Sigmoid colon (tissue), 7 donors: Measurements from ENCODE around the gene OR6N2. TPM values are rescaled to one million over a fixed set of nuclear protein-coding genes. Genes with fewer than 3 reads are reported as not detected.

ENCODE experiments used
- DNase-seq: peaks from one replicate; pipeline ENCODE4 v3.0.0-alpha.2; 2019
- H3K27ac ChIP-seq, 4 donors: fragments of 200-600 bp; sonication (generic); one replicate each; pipeline ENCODE4 v1.5.1; 2016 to 2019; ENCODE audit warnings: mild to moderate bottlenecking in 1 of 4
- H3K27me3 ChIP-seq, 3 donors: fragments of 200-600 bp; sonication (generic); one replicate each; pipeline ENCODE4 v1.5.1; 2019; ENCODE audit warnings: mild to moderate bottlenecking in 1 of 3
- H3K36me3 ChIP-seq, 4 donors: fragments of 200-600 bp; sonication (generic); one replicate each; pipeline ENCODE4 v1.5.1; 2016 to 2019
- H3K4me1 ChIP-seq, 4 donors: fragments of 200-600 bp; sonication (generic); one replicate each; pipeline ENCODE4 v1.5.1; 2017 to 2019
- H3K4me3 ChIP-seq, 4 donors: fragments of 200-600 bp; sonication (generic); one replicate each; pipeline ENCODE4 v1.5.1; 2017 to 2019; ENCODE audit warnings: mild to moderate bottlenecking in 2 of 4, moderate library complexity in 1 of 4
- H3K9me3 ChIP-seq, 4 donors: fragments of 200-600 bp in 3 of 4; sonication (generic) in 3 of 4; one replicate each; pipeline versions ENCODE4 v1.5.1 to v1.6.1; 2013 to 2019
- EP300 ChIP-seq, 4 donors: sonication (generic); formaldehyde crosslinking; IDR thresholded peaks; one replicate each; pipeline ENCODE4 v1.6.1; 2017; ENCODE audit warnings: antibody characterized with exemption in 4 of 4
- POLR2A ChIP-seq, 2 donors: fragments of 450-650 bp; IDR thresholded peaks; one replicate each; pipeline ENCODE4 v1.6.1; 2016; ENCODE audit warnings: antibody characterized with exemption in 2 of 2, mild to moderate bottlenecking in 2 of 2, moderate library complexity in 2 of 2
- POLR2AphosphoS5 ChIP-seq, 4 donors: sonication (generic); formaldehyde crosslinking; IDR thresholded peaks; one replicate each; pipeline ENCODE4 v1.6.1; 2017; ENCODE audit warnings: antibody characterized with exemption in 4 of 4
- WGBS, 2 donors: extraction: QIAGEN DNeasy Blood & Tissue Kit; methylation state at CpG; one replicate each; pipeline ENCODE4 v1.1.7; 2013; 5-methylcytosine and 5-hydroxymethylcytosine counted together
- intact Hi-C: fragments of 100-400 bp; cut with DNase I; formaldehyde crosslinking; loops from one replicate; pipeline ENCODE4 v1.15.1; 2023
- polyA plus RNA-seq, 3 donors: library from polyadenylated mRNA; stranded (reverse); fragments of 200-250 nt; gene quantifications; one replicate each; pipeline ENCODE4 v1.2.3, GENCODE V29; 2013
- total RNA-seq, 4 donors: library from RNA; depleted of rRNA; stranded (reverse); fragments of >200 nt; gene quantifications; one replicate each; pipeline ENCODE4 v1.1.0, GENCODE V29; 2016
- TF ChIP-seq, protein P1 (sequence below), 4 experiments: fragments of 450-650 bp in 3 of 4; fragments of 200-600 bp in 1 of 4; IDR thresholded peaks; one replicate each; pipeline ENCODE4 v1.5.1; 2016 to 2019; ENCODE audit warnings: antibody characterized with exemption in 4 of 4, mild to moderate bottlenecking in 3 of 4, moderate library complexity in 2 of 4
- donor health status: healthy with polysubstance abuse.
- donor health status: Bipolar disorder and iron deficiency.
- donor health status: healthy.

The OR6N2 gene
- total and polyA plus RNA-seq, 7 donors, result not detected

DNA sequence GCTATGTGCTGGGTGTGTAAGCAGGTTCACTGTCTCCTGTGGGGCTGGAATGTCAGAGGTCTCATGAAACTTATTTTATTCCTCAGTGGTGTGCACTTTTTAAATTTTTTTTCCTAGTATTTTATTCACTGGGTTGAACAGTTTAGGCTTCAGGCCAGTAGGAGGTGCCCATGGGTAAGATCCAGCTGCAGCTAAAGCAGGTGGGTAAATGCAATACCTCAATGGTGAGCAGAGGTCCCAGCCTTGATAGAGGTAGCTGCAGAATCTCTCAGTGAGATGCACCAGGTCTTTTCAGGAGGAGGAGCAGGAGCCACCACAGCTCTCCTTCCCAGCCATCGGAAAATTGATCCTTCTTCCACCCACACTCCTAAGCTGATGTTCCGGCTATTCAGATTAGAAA, 12.6 kb upstream of the OR6N2 start:
- Histone ChIP-seq H3K4me1 (no peaks in the 10 kb centered on the region), H3K36me3 (no peaks in the 10 kb centered on the region), H3K27ac (no peak overlapping the region), H3K4me3 (no peak overlapping the region), H3K9me3 (no peaks in the 10 kb centered on the region), H3K27me3 (no peaks in the 10 kb centered on the region)
- WGBS, 2 donors, result 86 to 87% methylated on average over 2 of the region's 2 CpGs
- TF ChIP-seq, protein P1, sequence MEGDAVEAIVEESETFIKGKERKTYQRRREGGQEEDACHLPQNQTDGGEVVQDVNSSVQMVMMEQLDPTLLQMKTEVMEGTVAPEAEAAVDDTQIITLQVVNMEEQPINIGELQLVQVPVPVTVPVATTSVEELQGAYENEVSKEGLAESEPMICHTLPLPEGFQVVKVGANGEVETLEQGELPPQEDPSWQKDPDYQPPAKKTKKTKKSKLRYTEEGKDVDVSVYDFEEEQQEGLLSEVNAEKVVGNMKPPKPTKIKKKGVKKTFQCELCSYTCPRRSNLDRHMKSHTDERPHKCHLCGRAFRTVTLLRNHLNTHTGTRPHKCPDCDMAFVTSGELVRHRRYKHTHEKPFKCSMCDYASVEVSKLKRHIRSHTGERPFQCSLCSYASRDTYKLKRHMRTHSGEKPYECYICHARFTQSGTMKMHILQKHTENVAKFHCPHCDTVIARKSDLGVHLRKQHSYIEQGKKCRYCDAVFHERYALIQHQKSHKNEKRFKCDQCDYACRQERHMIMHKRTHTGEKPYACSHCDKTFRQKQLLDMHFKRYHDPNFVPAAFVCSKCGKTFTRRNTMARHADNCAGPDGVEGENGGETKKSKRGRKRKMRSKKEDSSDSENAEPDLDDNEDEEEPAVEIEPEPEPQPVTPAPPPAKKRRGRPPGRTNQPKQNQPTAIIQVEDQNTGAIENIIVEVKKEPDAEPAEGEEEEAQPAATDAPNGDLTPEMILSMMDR (IDR thresholded peaks at IDR 0.05), result no peak
- no peak for TF ChIP-seq EP300 (IDR thresholded peaks at IDR 0.05)
- no peak for TF ChIP-seq POLR2A (IDR thresholded peaks at IDR 0.05)
- no peak for TF ChIP-seq POLR2AphosphoS5 (IDR thresholded peaks at IDR 0.05)
- DNase-seq, result no peak
- intact Hi-C loops, result no loop called here

DNA sequence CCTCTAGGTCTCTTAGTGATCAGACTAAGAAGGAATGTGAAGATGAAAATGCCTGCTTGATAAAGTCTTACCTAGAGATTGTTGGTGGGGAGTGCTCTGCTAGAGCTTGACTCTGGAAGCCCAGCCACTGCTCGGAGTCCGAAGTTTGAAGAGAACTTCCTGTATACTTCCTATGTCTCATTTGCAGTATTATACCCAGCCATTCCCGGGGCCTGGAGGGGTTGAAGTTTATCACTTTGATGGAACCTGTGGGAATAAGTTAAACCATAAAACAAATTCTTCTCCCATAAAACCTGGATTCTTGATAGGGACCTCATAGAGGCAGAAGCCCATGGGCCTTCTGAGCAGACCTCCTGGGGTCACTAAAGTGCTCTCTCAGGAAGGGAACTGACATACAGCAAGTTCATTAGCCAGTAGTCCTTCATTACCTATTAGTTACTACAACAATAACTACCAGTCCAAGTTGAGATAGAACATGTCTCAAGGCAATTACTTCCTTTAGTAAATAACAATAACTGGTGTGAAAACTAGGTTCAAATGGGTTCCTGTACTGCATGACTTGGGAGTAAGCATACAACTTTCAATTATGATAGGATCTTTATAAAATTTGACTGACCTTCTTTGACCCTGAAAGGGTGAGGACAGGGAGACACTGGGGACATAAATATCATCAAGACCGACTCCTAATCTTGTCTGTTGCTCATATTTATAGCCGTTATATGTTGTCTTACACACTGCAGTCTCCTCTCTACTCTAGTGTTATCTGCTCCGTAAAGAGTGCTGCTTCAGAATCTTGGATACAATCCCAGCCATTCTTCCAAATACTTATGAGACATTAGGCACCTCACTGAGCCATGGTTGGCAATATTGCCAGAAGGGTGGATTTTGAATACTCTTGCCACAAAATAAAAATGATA, 8.8 kb downstream of the OR6N2 start, which contains the start of gene OR6N1:
Gene OR6N1, minus strand, starts transcription at position 246 of the 917 bp plus-strand sequence. CDS start 5,513 bp downstream, outside the sequence.
- TF ChIP-seq POLR2A (IDR thresholded peaks at IDR 0.05) (no peak), POLR2AphosphoS5 (IDR thresholded peaks at IDR 0.05) (no peak), EP300 (IDR thresholded peaks at IDR 0.05) (no peak)
- TF ChIP-seq, protein P1 (IDR thresholded peaks at IDR 0.05), result no peak
- H3K27ac ChIP-seq, result no peak within 1 kb of the TSS
- DNase-seq, result no peak
- WGBS, 2 donors, result 51 to 73% methylated on average over 6 of the region's 6 CpGs
- intact Hi-C loops, result no loop called here
- H3K9me3 ChIP-seq, result no peaks in the 10 kb centered on the region
- no peaks in the 10 kb centered on the region for H3K36me3 ChIP-seq
- H3K4me3 ChIP-seq, result no peak within 1 kb of the TSS
- no peaks in the 10 kb centered on the region for H3K27me3 ChIP-seq
- H3K4me1 ChIP-seq, result no peaks in the 10 kb centered on the region

DNA sequence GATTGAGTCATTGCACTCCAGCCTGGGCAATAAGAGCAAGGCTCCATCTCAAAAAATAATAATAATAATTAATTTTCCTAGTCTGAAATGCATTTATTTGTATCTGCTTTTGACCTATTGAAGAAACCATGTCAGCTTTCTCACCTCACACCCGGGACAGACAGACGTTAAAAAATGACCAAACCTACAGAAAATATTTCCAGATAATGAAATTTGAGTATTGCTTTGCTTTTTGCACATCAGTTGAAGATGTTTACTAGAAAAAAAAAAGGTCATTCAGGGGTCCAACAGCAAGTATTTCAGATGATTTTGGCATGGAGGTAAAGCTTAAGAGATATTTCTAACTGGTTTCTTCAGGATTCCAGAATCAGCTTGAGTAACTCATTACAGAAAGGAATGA, 26.6 kb downstream of the OR6N2 start, which contains the start of gene OR6K6:
Gene OR6K6, plus strand, starts transcription at position 301 of the 400 bp plus-strand sequence. CDS start 168 bp downstream, outside the sequence.
- intact Hi-C loops, result no loop called here
- no peak within 1 kb of the TSS for H3K4me3 ChIP-seq
- H3K27ac ChIP-seq, result no peak within 1 kb of the TSS
- H3K9me3 ChIP-seq, result no peaks in the 10 kb centered on the region
- DNase-seq, result no peak
- H3K36me3 ChIP-seq, result no peaks in the 10 kb centered on the region
- no peaks in the 10 kb centered on the region for H3K27me3 ChIP-seq
- no peaks in the 10 kb centered on the region for H3K4me1 ChIP-seq
- 83 to 91% methylated on average over 2 of the region's 2 CpGs for WGBS, 2 donors
- TF ChIP-seq EP300 (IDR thresholded peaks at IDR 0.05) (no peak), POLR2AphosphoS5 (IDR thresholded peaks at IDR 0.05) (no peak)
- TF ChIP-seq, protein P1 (IDR thresholded peaks at IDR 0.05), result no peak

DNA sequence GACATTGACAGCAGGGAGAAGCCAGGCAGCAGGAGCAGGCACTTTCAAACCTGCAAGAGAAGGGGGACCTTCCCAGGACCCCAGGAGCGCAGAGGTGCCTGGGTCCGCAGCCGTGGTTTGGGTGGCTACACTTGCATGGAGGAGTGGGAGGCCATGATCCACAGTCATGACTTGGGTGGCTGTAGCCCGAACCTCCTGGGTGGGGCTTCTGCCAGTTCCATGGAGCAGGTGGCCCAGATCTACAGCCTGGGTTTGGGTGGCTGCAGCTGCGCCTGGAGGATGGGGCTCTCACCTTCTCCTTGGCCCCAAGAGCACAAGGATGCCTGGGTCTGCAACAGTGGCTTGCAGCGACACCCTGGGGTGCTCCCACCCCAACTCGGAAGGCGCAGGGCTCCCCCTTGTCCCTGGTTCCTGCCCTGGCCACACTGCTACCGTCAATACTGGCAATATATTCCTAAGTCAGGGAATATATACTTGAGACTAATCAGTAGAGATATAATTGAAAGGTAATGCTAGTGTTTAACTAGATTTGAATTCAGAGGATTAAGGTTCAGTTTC, 28.8 kb downstream of the OR6N2 start:
- no peak for TF ChIP-seq EP300 (IDR thresholded peaks at IDR 0.05)
- TF ChIP-seq POLR2AphosphoS5 (IDR thresholded peaks at IDR 0.05), result no peak
- TF ChIP-seq, protein P1 (IDR thresholded peaks at IDR 0.05), result no peak
- no peak for TF ChIP-seq POLR2A (IDR thresholded peaks at IDR 0.05)
- intact Hi-C loops, result no loop called here
- H3K27ac ChIP-seq, result no peak overlapping the region
- no peak overlapping the region for H3K4me3 ChIP-seq
- no peaks in the 10 kb centered on the region for H3K4me1 ChIP-seq
- H3K36me3 ChIP-seq, result no peaks in the 10 kb centered on the region
- 88 to 92% methylated on average over 9 of the region's 9 CpGs for WGBS, 2 donors
- DNase-seq, result no peak
- no peaks in the 10 kb centered on the region for H3K9me3 ChIP-seq
- no peaks in the 10 kb centered on the region for H3K27me3 ChIP-seq
